Upper lobe of left lung (tissue), 4 donors: Measurements from ENCODE around the gene PINK1.

Experiments
- CTCF ChIP-seq, 6 experiments: fragments of 450-650 bp in 4 of 6; fragments of 200-600 bp in 2 of 6; sonication (generic) in 2 of 6; IDR thresholded peaks; one replicate each; pipeline ENCODE4 v1.5.1; 2016 to 2019; ENCODE audit warnings: antibody characterized with exemption in 6 of 6
- POLR2A ChIP-seq, 4 donors: fragments of 450-650 bp; IDR thresholded peaks; one replicate each; pipeline ENCODE4 v1.5.1; 2016 to 2017; ENCODE audit warnings: antibody characterized with exemption in 4 of 4, mild to moderate bottlenecking in 2 of 4
- POLR2AphosphoS5 ChIP-seq, 2 donors: sonication (generic); formaldehyde crosslinking; IDR thresholded peaks; one replicate each; pipeline ENCODE4 v1.5.1; 2017; ENCODE audit warnings: antibody characterized with exemption in 2 of 2

DNA sequence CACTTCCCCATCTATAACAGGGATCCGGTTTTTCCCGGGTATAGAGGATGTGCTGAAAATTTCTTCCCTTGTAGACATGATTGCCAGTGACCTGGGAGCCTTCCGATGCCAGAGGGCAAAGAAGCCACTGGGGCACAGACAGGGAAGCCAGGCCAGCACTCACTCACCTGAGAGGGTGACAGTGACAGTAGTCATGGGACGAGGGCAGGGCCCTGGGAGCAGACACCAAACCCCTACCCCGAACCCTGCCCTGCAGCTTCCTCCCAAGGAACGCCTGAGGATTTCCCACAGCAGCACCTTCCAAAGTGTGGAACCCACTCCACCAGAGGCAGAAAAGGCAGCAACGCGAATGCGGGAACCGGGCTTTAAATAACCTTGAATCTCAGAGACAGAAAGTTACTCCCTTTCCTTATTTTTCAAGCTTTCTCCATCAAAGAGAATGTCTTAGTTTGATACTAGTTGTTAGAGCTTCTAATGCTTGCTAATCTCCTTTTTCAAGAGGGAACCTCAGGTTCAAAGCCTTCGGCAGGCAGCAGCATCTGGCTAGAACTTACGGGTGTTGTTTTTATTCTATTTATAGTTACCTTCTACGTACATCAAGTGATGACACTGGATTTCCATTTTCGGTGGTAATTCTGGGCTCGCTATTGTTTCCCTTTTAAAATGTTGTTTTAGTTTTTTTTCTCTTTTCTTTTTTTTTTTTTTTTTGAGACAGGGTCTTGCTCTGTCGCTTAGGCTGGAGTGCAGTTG lies 25.1 kb downstream of the PINK1 start:
- TF ChIP-seq CTCF (IDR thresholded peaks at IDR 0.05): no peak
- TF ChIP-seq POLR2AphosphoS5 (IDR thresholded peaks at IDR 0.05): no peak
- TF ChIP-seq POLR2A (IDR thresholded peaks at IDR 0.05): no peak
